Lower lobe of right lung (tissue), 2 donors: ENCODE data around the gene PLCD3. TPM values are rescaled to one million over a fixed set of nuclear protein-coding genes. Genes with fewer than 3 reads are reported as not detected.
A peak's percentile ranks its signal among the peaks of the same experiment; 100 is the strongest.

Experiments used
- ATAC-seq, 2 donors: fragments of 200-7000 bp; cut with Tn5 transposase; one replicate each; pipeline ENCODE4 v1.9.1; 2020 to 2022; ENCODE audit warnings: mild to moderate bottlenecking in 2 of 2, moderate library complexity in 2 of 2
- DNase-seq: peaks from one replicate; pipeline ENCODE4 v3.0.0-alpha.2; 2020
- H3K27ac ChIP-seq: fragments of 200-600 bp; one replicate; pipeline ENCODE4 v1.8.0; 2022
- H3K27me3 ChIP-seq: fragments of 200-600 bp; one replicate; pipeline ENCODE4 v1.8.0; 2022; ENCODE audit warnings: low read depth
- H3K36me3 ChIP-seq: fragments of 200-600 bp; one replicate; pipeline ENCODE4 v1.8.0; 2022; ENCODE audit warnings: mild to moderate bottlenecking
- H3K4me1 ChIP-seq: fragments of 200-600 bp; one replicate; pipeline ENCODE4 v1.8.0; 2022
- H3K4me3 ChIP-seq: fragments of 200-600 bp; one replicate; pipeline ENCODE4 v1.8.0; 2022; ENCODE audit warnings: mild to moderate bottlenecking
- H3K9me3 ChIP-seq: fragments of 200-600 bp; one replicate; pipeline ENCODE4 v1.8.0; 2022
- intact Hi-C: fragments of 100-400 bp; cut with DNase I; formaldehyde crosslinking; loops from one replicate; pipeline ENCODE4 v1.11.0; 2022
- total RNA-seq: library from RNA; stranded (reverse); fragmentation: NEBNext Ultra II Directional; extraction: Animal tissue kit (Norgen Biotek cat#: 25700); gene quantifications from one replicate; pipeline ENCODE4 v1.2.1, GENCODE V29; 2021
- TF ChIP-seq, protein P1 (sequence below): fragments of 200-600 bp; IDR thresholded peaks from one replicate; pipeline ENCODE4 v1.8.0; 2022; ENCODE audit warnings: antibody characterized with exemption, mild to moderate bottlenecking
- donor health status: DM: no; HTN: yes; CAD: no; lungs with severe emphysema.

The PLCD3 gene
- total RNA-seq, 1 donor from 2014 or later = 38.3 TPM

DNA sequence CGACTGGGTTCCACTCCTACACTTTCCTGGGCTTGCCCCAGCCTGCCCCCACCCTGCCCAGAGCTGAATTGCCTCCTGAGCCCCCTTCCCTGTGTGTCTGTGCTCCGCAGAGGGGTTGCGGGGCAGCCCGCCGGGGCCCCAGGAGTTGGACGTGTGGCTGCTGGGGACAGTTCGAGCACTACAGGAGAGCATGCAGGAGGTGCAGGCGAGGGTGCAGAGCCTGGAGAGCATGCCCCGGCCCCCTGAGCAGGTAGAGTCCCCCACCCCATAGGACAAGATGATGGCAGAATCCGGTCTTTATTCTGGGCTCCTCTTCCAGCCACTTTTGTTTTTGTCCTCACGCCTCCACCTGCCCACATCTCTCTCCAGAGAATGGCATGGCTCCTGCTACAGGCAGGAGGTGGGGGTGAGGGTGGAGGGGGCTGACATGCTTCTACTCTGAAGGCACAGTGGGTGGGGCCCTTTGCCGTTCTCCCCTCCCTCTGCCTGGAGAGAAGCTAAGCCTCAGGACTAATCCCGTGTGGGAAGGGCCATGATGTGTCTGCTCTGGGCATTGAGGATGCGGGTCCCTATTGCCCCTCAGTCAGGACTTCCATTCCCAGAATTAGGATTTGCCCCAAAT lies 6.7 kb upstream of the PLCD3 start:
- Histone ChIP-seq H3K4me3 (no peak overlapping the region), H3K27ac (no peak overlapping the region), H3K36me3 (peaks cover 10% of the 10 kb centered on the region), H3K27me3 (no peaks in the 10 kb centered on the region), H3K4me1 (peaks cover 20% of the 10 kb centered on the region), H3K9me3 (no peaks in the 10 kb centered on the region)
- DNase-seq = no peak
- no peak for ATAC-seq
- intact Hi-C loops = loop anchor here (5.0 kb wide), 1 partner anchor 58 kb away; no protein-coding TSS in a partner anchor
- TF ChIP-seq, protein P1, sequence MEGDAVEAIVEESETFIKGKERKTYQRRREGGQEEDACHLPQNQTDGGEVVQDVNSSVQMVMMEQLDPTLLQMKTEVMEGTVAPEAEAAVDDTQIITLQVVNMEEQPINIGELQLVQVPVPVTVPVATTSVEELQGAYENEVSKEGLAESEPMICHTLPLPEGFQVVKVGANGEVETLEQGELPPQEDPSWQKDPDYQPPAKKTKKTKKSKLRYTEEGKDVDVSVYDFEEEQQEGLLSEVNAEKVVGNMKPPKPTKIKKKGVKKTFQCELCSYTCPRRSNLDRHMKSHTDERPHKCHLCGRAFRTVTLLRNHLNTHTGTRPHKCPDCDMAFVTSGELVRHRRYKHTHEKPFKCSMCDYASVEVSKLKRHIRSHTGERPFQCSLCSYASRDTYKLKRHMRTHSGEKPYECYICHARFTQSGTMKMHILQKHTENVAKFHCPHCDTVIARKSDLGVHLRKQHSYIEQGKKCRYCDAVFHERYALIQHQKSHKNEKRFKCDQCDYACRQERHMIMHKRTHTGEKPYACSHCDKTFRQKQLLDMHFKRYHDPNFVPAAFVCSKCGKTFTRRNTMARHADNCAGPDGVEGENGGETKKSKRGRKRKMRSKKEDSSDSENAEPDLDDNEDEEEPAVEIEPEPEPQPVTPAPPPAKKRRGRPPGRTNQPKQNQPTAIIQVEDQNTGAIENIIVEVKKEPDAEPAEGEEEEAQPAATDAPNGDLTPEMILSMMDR = no peak

DNA sequence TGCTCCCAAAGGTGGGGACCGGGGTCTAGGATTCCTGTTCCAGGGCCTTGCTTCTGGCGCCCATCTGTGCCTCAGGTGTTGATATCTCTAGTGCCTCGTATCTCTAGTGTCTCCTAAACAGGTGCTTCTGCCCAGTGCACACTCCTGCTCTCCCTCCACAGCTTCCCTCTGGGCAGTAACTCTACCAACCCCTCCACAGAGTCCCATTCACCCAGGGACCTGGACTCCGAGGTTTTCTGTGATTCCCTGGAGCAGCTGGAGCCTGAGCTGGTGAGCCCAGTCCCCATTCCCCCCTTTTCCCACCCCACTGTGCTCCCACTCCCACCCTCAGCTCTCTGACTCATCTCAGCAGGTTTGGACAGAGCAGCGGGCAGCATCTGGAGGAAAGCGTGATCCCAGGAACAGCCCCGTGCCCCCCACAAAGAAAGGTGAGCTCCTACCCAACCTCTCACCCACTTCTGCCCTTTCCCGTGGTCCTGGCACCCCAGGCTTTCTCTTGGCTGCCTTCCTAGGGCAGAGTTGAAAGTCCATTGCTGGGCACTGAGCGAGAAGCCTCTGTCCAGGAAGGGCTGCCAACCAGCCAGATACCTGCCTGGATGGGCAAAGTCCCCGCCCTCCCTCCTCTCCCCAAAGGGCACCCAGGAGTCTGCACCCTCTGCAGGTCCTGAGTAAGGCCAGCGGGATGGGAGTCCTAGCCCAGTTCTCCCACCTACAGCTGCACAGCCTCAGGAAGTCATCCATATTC lies 5.4 kb upstream of the PLCD3 start:
- intact Hi-C loops = loop anchor here (5.0 kb wide), 1 partner anchor 60 kb away; no protein-coding TSS in a partner anchor
- ATAC-seq (no peak), DNase-seq (peak; percentile 16)
- peaks cover 10% of the 10 kb centered on the region for H3K36me3 ChIP-seq
- H3K4me1 ChIP-seq = peaks cover 14% of the 10 kb centered on the region
- no peak overlapping the region for H3K4me3 ChIP-seq
- no peaks in the 10 kb centered on the region for H3K27me3 ChIP-seq
- H3K27ac ChIP-seq = no peak overlapping the region
- TF ChIP-seq, protein P1 = no peak
- H3K9me3 ChIP-seq = no peaks in the 10 kb centered on the region

DNA sequence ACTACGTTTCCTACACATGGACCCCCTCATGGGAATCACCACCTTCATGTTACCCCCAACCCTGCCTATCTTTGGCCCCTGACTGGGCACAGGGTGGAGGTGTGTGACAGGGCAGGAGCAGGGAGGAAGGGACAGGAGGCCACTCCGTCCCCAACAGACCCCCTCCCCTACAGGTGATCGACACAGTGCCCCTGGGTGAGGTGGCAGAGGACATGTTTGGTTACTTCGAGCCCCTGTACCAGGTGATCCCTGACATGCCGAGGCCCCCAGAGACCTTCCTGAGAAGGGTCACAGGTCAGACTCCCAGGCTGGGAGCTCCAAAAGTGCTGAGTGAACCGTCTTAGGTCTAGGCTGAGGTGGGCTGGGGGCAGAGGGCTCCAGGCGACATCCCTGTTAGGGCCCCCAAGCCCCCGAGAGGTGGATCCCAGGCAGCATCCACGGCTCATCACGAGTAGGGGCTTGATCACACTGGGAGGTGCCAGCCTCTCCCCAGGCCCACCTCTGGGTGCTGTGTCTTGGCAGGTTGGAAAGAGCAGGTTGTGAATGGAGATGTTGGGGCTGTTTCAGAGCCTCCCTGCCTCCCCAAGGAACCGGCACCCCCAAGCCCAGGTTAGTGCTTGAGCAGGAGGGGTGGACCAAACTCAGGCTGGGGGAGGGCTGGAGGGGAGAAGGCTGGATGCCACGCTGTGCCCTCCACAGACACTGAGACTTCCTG lies 4.7 kb upstream of the PLCD3 start:
- Histone ChIP-seq H3K27ac (no peak overlapping the region), H3K27me3 (no peaks in the 10 kb centered on the region), H3K4me3 (no peak overlapping the region), H3K4me1 (peaks cover 14% of the 10 kb centered on the region), H3K9me3 (no peaks in the 10 kb centered on the region), H3K36me3 (peaks cover 10% of the 10 kb centered on the region)
- ATAC-seq = no peak
- intact Hi-C loops = loop anchor here (5.0 kb wide), 1 partner anchor 60 kb away; no protein-coding TSS in a partner anchor
- TF ChIP-seq, protein P1 = no peak
- peak; percentile 40 for DNase-seq

DNA sequence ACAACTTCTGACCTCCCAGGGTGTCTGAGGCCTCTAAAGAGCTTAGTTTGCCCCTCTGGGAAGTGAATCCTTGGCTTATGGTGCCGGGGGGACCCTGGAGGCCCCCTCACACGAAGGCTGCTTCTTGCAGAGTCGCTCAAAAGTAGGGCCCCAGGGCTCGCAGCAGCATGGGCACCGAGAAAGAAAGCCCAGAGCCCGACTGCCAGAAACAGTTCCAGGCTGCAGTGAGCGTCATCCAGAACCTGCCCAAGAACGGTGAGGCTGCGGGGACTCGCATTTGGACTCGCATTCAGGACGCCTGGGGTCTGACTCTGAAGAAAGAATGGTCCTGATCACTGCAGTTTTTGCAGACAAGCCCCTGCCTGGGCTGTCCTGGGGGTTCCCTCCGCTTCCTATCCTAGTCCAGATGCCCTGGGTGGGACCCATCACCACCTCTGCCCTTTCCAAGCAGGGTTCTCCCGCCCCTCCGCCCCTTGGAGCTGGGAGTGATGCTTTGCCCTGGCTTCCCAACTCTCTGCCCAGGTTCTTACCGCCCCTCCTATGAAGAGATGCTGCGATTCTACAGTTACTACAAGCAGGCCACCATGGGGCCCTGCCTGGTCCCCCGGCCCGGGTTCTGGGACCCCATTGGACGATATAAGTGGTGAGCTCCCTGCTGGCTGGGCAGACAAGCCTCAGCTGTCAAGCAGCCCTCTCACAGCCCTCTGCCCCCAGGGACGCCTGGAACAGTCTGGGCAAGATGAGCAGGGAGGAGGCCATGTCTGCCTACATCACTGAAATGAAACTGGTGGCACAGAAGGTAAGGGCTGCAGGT lies 3.9 kb upstream of the PLCD3 start:
- H3K36me3 ChIP-seq = peaks cover 10% of the 10 kb centered on the region
- H3K27ac ChIP-seq = peak overlapping the region; percentile 80
- intact Hi-C loops = loop anchor here (5.0 kb wide), 1 partner anchor 61 kb away; no protein-coding TSS in a partner anchor
- peaks cover 22% of the 10 kb centered on the region for H3K4me1 ChIP-seq
- H3K4me3 ChIP-seq = peak overlapping the region; percentile 88
- TF ChIP-seq, protein P1 = no peak
- H3K27me3 ChIP-seq = no peaks in the 10 kb centered on the region
- ATAC-seq (no peak), DNase-seq (peak; percentile 45)
- no peaks in the 10 kb centered on the region for H3K9me3 ChIP-seq
